Activated naive CD4-positive, alpha-beta T cell treated with anti-CD3 and anti-CD28 coated beads for 36 hours (primary cell): ENCODE results near the gene TMEM151B. TPM values are rescaled to one million over a fixed set of nuclear protein-coding genes. Genes with fewer than 3 reads are reported as not detected.

Experiments
- CTCF ChIA-PET: fragments of 350-600 bp; sonication (Branson Sonifier 250); formaldehyde crosslinking; loops from one replicate; lab custom pipeline; 2021; ENCODE audit warnings: antibody characterized with exemption; lab: Charles Lee
- DNase-seq: peaks from one replicate; pipeline ENCODE4 v3.0.0-alpha.2; 2020
- H3K27ac Mint-ChIP-seq: one replicate; pipeline ENCODE4 v1.8.0; 2021; ENCODE audit warnings: mild to moderate bottlenecking, mixed read lengths
- H3K27me3 Mint-ChIP-seq: one replicate; pipeline ENCODE4 v1.8.0; 2021; ENCODE audit warnings: low read depth, mixed read lengths
- H3K36me3 Mint-ChIP-seq: one replicate; pipeline ENCODE4 v1.8.0; 2021; ENCODE audit warnings: low read depth, mixed read lengths
- H3K4me1 Mint-ChIP-seq: one replicate; pipeline ENCODE4 v1.8.0; 2021; ENCODE audit warnings: low read depth, mixed read lengths
- H3K4me3 Mint-ChIP-seq: one replicate; pipeline ENCODE4 v1.8.0; 2021; ENCODE audit warnings: mild to moderate bottlenecking, moderate library complexity, mixed read lengths
- H3K9me3 Mint-ChIP-seq: one replicate; pipeline ENCODE4 v1.8.0; 2021; ENCODE audit warnings: mixed read lengths
- intact Hi-C: fragments of 100-400 bp; cut with micrococcal nuclease; formaldehyde crosslinking; loops from one replicate; pipeline ENCODE4 v1.15.1; 2023
- total RNA-seq, 2 experiments: library from RNA; stranded (reverse); gene quantifications; one replicate each; pipeline ENCODE4 v1.2.3, GENCODE V29; 2021

The TMEM151B gene
- total RNA-seq, 2 experiments from 2014 or later: not detected

- Mint-ChIP-seq H3K27me3 (peaks cover 32% of the 10 kb centered on the region), H3K36me3 (peaks cover 11% of the 10 kb centered on the region), H3K9me3 (no peaks in the 10 kb centered on the region), H3K4me1 (peaks cover 11% of the 10 kb centered on the region), H3K27ac (no peak overlapping the region), H3K4me3 (peak overlapping the region; percentile 66)
- intact Hi-C loops: loop anchor here (2.0 kb wide), 1 partner anchor 29 kb away; no protein-coding TSS in a partner anchor
- DNase-seq: peak; percentile 71
- CTCF ChIA-PET: interaction anchor here (0.9 to 4.6 kb wide), 4 partner anchors 15 to 121 kb away, joined by 3 to 36 read pairs (median 6); partner anchors contain the start of gene AARS2
These were observed 27.1 kb downstream of the TMEM151B start for GRCh38 chr6:44297063-44298038.

DNA sequence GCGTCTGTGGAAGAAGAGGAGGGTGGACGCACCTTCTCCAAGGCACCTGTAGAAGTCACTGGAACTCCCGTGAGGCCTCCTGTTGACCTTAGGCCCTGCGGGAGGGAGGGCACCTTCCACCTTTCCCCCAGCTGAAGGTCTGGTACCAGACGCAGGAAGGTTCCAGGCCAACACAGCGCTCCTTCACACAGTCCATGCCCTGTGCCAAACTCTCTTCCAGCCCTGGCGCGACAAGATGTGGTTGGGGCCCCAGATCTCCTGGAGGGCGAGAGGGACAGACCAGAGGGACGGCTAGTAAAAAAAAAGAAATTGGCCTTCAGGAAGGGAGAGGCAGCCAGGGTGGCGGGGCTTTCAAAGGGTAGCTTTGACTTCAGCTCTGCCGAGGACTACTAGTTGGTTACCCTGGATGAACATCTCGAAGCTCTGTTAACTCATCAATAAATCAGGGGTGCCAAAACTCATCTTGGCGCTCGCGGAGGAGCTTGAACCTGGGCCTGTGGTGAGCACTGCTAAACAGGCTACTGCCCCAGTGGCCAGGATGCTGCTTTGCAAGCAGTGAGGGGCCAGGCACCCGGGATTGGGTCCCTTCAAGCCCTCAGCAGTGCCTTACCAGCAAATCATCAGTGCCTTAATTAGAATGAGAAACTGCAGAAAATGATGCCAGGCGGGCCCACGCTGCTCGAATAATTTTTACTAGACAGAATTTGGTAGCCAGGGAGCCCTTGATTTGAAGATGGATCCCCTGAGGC is 28.0 kb downstream of the TMEM151B start:
- intact Hi-C loops: no loop called here
- H3K9me3 Mint-ChIP-seq: no peaks in the 10 kb centered on the region
- peak overlapping the region; percentile 66 for H3K4me3 Mint-ChIP-seq
- peaks cover 29% of the 10 kb centered on the region for H3K27me3 Mint-ChIP-seq
- peaks cover 16% of the 10 kb centered on the region for H3K36me3 Mint-ChIP-seq
- CTCF ChIA-PET: interaction anchor here (0.5 to 4.6 kb wide), 4 partner anchors 15 to 44 kb away, joined by 3 to 36 read pairs (median 3); partner anchors contain the start of gene AARS2
- no peak for DNase-seq
- peaks cover 11% of the 10 kb centered on the region for H3K4me1 Mint-ChIP-seq
- H3K27ac Mint-ChIP-seq: no peak overlapping the region

DNA sequence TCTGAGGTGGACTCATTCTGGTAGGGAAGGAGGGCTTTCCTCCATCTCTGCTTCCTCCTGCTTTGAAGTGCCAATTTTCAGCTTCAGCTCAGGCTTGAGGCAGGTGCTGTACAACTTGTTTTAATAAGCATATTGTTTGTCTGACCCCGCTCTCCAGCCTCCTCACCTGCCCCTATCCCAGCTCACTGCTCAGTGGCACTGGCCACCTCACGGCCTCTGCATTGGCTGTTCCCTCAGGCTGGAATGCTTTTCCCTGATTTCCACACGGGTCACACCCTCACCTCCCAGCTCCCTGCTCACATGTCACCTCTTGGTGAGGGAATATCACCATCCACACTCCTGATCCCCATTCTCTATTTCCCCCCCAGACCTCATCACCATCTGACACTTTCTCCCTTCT is 28.6 kb downstream of the TMEM151B start:
- no peak for DNase-seq
- peaks cover 11% of the 10 kb centered on the region for H3K4me1 Mint-ChIP-seq
- peaks cover 19% of the 10 kb centered on the region for H3K36me3 Mint-ChIP-seq
- CTCF ChIA-PET: interaction anchor here (0.5 to 4.6 kb wide), 5 partner anchors 31 to 1546 kb away, joined by 3 to 36 read pairs (median 3); no protein-coding TSS in a partner anchor
- no peaks in the 10 kb centered on the region for H3K9me3 Mint-ChIP-seq
- H3K27me3 Mint-ChIP-seq: peaks cover 26% of the 10 kb centered on the region
- intact Hi-C loops: no loop called here
- no peak overlapping the region for H3K27ac Mint-ChIP-seq
- H3K4me3 Mint-ChIP-seq: peak overlapping the region; percentile 5

DNA sequence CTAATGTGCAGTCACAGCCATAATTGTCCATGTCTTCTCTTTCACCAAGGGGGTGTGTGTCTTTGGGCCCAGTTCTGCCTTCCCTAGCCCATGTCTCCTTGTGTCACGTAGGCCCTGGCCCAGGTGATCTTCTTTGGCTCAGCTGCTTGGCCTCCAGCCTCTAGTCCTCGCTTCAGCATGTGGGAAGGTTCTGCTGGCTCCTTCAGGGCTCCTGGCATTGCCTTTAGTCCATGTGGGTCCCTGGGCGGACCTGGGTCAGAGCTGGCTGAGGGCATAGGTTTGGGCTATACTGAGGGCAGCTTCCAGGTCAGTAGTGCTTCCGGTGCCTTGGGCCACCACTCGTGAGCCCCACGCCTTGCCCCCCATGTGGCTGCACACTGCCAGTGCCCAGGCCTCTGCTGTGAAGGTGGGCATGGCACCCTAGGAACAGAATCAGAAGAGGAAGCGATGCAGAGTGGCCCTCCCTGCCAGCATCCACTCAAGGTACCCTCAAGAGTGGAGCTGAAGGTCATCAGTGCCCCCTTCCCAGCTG is 30.1 kb downstream of the TMEM151B start:
- DNase-seq: no peak
- intact Hi-C loops: no loop called here
- H3K36me3 Mint-ChIP-seq: peaks cover 21% of the 10 kb centered on the region

GRCh38 chr6:44301106-44301505 is 30.9 kb downstream of the TMEM151B start:
- H3K27ac Mint-ChIP-seq: no peak overlapping the region
- peaks cover 25% of the 10 kb centered on the region for H3K36me3 Mint-ChIP-seq

More for the DNA sequence above, 30.1 kb downstream of the TMEM151B start:
- H3K9me3 Mint-ChIP-seq: no peaks in the 10 kb centered on the region
- no peak overlapping the region for H3K4me3 Mint-ChIP-seq
- peaks cover 11% of the 10 kb centered on the region for H3K4me1 Mint-ChIP-seq
- peaks cover 19% of the 10 kb centered on the region for H3K27me3 Mint-ChIP-seq
- CTCF ChIA-PET: interaction anchor here (0.9 to 7.5 kb wide), 3 partner anchors 9 to 32 kb away, joined by 3 to 108 read pairs (median 5); partner anchors contain the start of genes AARS2 and TMEM151B
- H3K27ac Mint-ChIP-seq: no peak overlapping the region

DNA sequence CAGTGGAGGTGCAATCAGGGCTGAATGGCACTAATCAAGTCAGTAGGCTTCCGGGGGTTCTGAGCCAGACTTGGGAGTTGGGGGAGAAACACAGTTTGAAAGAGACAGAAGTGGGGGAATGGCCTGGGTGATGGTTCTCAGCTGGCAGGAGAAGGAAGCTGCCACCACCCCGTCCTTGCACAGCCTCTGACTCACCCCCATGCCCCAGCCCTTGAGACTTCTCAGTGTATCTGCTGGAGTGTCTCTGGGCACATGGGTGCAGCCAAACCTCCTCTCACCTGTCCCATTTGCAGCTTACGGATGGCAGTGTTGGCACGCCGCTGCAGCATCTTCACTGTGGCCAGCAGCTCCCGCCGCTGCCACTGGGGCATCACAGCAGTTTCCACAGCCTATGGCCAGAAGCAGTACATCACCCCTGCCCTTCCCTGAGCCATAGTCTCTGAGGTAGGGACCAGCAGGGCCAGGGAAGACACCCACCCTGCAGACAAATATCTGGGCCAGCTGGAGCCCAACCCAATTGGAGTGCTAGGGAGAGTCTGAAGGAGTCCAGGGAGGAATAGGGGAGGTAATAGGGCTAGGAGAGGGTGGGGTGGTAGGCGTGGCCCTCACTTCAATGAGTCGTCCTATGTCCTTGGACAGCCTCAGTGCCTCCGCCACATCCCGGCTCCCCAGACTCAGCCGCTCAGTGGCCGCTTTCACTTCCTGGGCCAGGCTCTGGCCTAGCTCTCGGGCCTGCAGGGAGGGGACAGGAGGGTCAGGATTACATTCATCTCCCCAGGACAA is 31.7 kb downstream of the TMEM151B start:
- intact Hi-C loops: no loop called here
- H3K36me3 Mint-ChIP-seq: peaks cover 25% of the 10 kb centered on the region
- no peaks in the 10 kb centered on the region for H3K9me3 Mint-ChIP-seq

More at GRCh38 chr6:44301106-44301505, 30.9 kb downstream of the TMEM151B start:
- no peaks in the 10 kb centered on the region for H3K9me3 Mint-ChIP-seq
- no peak for DNase-seq
- intact Hi-C loops: no loop called here
- CTCF ChIA-PET: interaction anchor here (1.2 to 7.5 kb wide), 3 partner anchors 10 to 33 kb away, joined by 3 to 108 read pairs (median 13); partner anchors contain the start of genes AARS2 and TMEM151B
- peaks cover 14% of the 10 kb centered on the region for H3K27me3 Mint-ChIP-seq
- no peak overlapping the region for H3K4me3 Mint-ChIP-seq
- H3K4me1 Mint-ChIP-seq: peaks cover 11% of the 10 kb centered on the region

GRCh38 chr6:44302856-44303255 is 32.6 kb downstream of the TMEM151B start:
- CTCF ChIA-PET: interaction anchor here (1.0 to 7.5 kb wide), 3 partner anchors 10 to 35 kb away, joined by 3 to 108 read pairs (median 13); partner anchors contain the start of genes AARS2 and TMEM151B
- peaks cover 4% of the 10 kb centered on the region for H3K4me1 Mint-ChIP-seq
- no peaks in the 10 kb centered on the region for H3K9me3 Mint-ChIP-seq
- intact Hi-C loops: no loop called here
- no peak overlapping the region for H3K27ac Mint-ChIP-seq
- H3K4me3 Mint-ChIP-seq: no peak overlapping the region
- peaks cover 4% of the 10 kb centered on the region for H3K27me3 Mint-ChIP-seq
- no peak for DNase-seq
- peaks cover 26% of the 10 kb centered on the region for H3K36me3 Mint-ChIP-seq

More for the DNA sequence above, 31.7 kb downstream of the TMEM151B start:
- Mint-ChIP-seq H3K27ac (no peak overlapping the region), H3K27me3 (peaks cover 6% of the 10 kb centered on the region), H3K4me1 (peaks cover 7% of the 10 kb centered on the region), H3K4me3 (no peak overlapping the region)
- DNase-seq: no peak
- CTCF ChIA-PET: interaction anchor here (1.0 to 7.5 kb wide), 4 partner anchors 9 to 34 kb away, joined by 3 to 108 read pairs (median 8); partner anchors contain the start of genes AARS2 and TMEM151B

DNA sequence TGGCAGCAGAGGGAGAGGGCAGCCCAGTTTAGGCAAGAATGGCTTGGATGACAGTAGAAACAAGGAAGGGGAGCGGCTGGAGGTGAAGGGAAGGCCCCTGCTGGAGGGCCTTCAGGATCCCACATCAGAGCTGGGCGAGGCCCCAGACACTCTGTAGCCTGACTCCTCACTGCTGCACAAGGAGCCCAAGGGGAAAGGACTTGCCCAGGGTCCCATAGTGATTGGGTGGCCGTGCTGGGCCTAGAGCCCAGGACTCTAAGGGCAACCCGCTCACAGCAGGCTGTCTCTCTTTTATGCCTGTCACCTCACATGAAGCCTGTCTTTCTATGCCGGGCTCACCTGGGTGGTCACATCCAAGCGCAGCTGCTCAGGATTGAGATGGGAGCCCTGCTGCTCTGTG is 33.6 kb downstream of the TMEM151B start:
- Mint-ChIP-seq H3K36me3 (peaks cover 29% of the 10 kb centered on the region), H3K4me3 (no peak overlapping the region), H3K4me1 (no peaks in the 10 kb centered on the region), H3K27ac (no peak overlapping the region), H3K9me3 (no peaks in the 10 kb centered on the region), H3K27me3 (no peaks in the 10 kb centered on the region)
- intact Hi-C loops: loop anchor here (1.0 kb wide), 1 partner anchor 36 kb away; no protein-coding TSS in a partner anchor
- no peak for DNase-seq
- CTCF ChIA-PET: interaction anchor here (0.6 to 7.5 kb wide), 3 partner anchors 29 to 151 kb away, joined by 3 to 108 read pairs (median 4); partner anchors contain the start of gene TMEM151B

DNA sequence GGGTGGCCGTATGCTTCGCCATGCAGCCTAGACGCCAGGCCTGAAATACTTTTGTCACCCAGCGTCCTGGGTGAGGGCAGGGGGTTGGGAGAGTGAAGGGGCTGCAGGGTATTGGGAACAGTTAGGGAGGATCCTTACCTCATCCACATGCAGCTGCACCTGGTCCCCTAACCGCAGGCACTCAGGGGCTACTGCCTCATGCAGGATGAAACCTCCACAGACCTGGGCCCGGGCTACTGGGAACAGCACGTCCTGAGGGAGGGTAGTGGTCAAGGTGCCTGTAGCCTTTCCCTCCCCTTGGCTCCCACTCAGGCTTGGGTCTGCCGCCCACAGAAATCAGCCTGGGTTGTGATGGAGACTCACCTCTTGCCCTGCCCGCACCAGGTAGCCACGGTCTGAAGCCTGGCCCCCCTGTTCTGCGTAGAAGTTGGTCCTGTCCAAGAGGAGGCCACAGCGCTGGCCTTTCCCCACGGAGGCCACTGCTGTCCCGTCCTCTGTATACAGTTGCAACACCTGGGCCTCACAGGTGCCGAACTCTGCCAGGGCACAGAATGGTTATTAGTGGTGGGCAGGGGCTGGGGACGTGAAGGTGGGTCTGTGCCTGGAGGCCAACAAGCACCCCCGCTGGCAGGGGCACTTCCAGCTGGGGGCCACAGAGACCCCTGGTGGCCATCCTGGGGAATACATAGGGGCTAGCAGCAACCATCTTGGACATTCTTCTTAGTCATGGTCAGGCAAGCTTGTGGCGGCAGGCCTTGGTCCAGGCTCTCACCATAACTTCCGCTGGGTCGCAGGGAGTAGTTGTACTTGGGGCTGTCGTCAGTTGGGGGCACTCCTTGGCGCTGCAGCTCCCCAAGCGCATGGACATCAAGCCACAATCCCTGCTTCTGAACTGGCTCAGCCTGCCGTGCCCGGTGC is 34.3 kb downstream of the TMEM151B start:
- peak; percentile 34 for DNase-seq
- H3K27ac Mint-ChIP-seq: no peak overlapping the region
- CTCF ChIA-PET: interaction anchor here (0.6 to 7.5 kb wide), 14 partner anchors 9 to 152 kb away, joined by 3 to 108 read pairs (median 4); partner anchors contain the start of genes AARS2, SPATS1 and TMEM151B
- no peak overlapping the region for H3K4me3 Mint-ChIP-seq
- H3K36me3 Mint-ChIP-seq: peaks cover 29% of the 10 kb centered on the region
- intact Hi-C loops: loop anchor here (1.0 kb wide), 1 partner anchor 36 kb away; no protein-coding TSS in a partner anchor
- no peaks in the 10 kb centered on the region for H3K9me3 Mint-ChIP-seq
- no peaks in the 10 kb centered on the region for H3K27me3 Mint-ChIP-seq
- H3K4me1 Mint-ChIP-seq: no peaks in the 10 kb centered on the region

GRCh38 chr6:44305200-44305725 is 35.0 kb downstream of the TMEM151B start:
- intact Hi-C loops: no loop called here
- Mint-ChIP-seq H3K27me3 (no peaks in the 10 kb centered on the region), H3K27ac (no peak overlapping the region), H3K9me3 (no peaks in the 10 kb centered on the region), H3K4me1 (no peaks in the 10 kb centered on the region), H3K36me3 (peaks cover 34% of the 10 kb centered on the region), H3K4me3 (no peak overlapping the region)
- DNase-seq: no peak
- CTCF ChIA-PET: interaction anchor here (0.7 to 7.5 kb wide), 16 partner anchors 9 to 144 kb away, joined by 3 to 108 read pairs (median 4); partner anchors contain the start of genes AARS2, SPATS1 and TMEM151B
